Lower leg skin (tissue), 3 donors: Measurements from ENCODE around the gene CLK1.

ENCODE experiments used
- POLR2A ChIP-seq, 2 donors: fragments of 450-650 bp; IDR thresholded peaks; one replicate each; pipeline ENCODE4 v1.6.1; 2016 to 2017; ENCODE audit warnings: antibody characterized with exemption in 2 of 2, mild to moderate bottlenecking in 1 of 2, moderate library complexity in 1 of 2
- TF ChIP-seq, protein P1 (sequence below), 3 donors: fragments of 450-650 bp; IDR thresholded peaks; one replicate each; pipeline ENCODE4 v1.5.1; 2016; ENCODE audit warnings: antibody characterized with exemption in 3 of 3, mild to moderate bottlenecking in 3 of 3, moderate library complexity in 2 of 3

DNA sequence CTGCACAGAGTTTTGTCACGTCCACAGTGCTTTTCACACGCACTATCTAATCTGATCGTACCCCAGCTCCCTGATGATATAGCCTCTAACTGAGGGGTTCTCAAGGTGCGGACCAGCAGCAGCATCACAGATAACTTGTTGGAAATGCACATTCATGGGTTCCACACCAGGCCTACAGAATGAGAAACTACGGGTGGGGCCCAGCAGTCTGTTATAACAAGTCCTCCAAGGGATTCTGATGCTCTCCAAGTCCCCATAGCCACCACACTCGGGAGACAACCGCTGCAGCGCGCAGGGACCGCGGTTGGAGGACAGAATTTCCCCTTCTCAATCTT is 53.5 kb downstream of the CLK1 start:
- TF ChIP-seq, protein P1, sequence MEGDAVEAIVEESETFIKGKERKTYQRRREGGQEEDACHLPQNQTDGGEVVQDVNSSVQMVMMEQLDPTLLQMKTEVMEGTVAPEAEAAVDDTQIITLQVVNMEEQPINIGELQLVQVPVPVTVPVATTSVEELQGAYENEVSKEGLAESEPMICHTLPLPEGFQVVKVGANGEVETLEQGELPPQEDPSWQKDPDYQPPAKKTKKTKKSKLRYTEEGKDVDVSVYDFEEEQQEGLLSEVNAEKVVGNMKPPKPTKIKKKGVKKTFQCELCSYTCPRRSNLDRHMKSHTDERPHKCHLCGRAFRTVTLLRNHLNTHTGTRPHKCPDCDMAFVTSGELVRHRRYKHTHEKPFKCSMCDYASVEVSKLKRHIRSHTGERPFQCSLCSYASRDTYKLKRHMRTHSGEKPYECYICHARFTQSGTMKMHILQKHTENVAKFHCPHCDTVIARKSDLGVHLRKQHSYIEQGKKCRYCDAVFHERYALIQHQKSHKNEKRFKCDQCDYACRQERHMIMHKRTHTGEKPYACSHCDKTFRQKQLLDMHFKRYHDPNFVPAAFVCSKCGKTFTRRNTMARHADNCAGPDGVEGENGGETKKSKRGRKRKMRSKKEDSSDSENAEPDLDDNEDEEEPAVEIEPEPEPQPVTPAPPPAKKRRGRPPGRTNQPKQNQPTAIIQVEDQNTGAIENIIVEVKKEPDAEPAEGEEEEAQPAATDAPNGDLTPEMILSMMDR (IDR thresholded peaks at IDR 0.05), result no peak
- no peak for TF ChIP-seq POLR2A (IDR thresholded peaks at IDR 0.05)
